Psoas muscle (tissue), 8 donors: ENCODE results near the gene MATR3. TPM values are rescaled to one million over a fixed set of nuclear protein-coding genes. Genes with fewer than 3 reads are reported as not detected.

Source experiments
- ATAC-seq, 4 donors: fragments of 200-7000 bp; cut with Tn5 transposase; one replicate each; pipeline ENCODE4 v1.9.1; 2020; ENCODE audit warnings: moderate library complexity in 3 of 4, mild to moderate bottlenecking in 2 of 4
- DNase-seq, 2 donors: peaks; one replicate each; pipeline ENCODE4 v3.0.0-alpha.2; 2020
- H3K27ac ChIP-seq: fragments of 200-600 bp; one replicate; pipeline ENCODE4 v1.8.0; 2022
- H3K27me3 ChIP-seq, 3 donors: fragments of 200-600 bp in 1 of 3; one replicate each; pipeline versions ENCODE4 v1.6.1 to v1.8.0; 2013 to 2022; ENCODE audit warnings: low read length in 2 of 3, mild to moderate bottlenecking in 2 of 3, moderate library complexity in 1 of 3; ENCODE audit not compliant: insufficient read depth in 3 of 3
- H3K36me3 ChIP-seq, 2 donors: fragments of 200-600 bp in 1 of 2; one replicate each; pipeline versions ENCODE4 v1.6.1 to v1.8.0; 2013 to 2022; ENCODE audit warnings: low read depth in 1 of 2, mild to moderate bottlenecking in 1 of 2, moderate library complexity in 1 of 2; ENCODE audit not compliant: insufficient read depth in 1 of 2
- H3K4me1 ChIP-seq: fragments of 200-600 bp; one replicate; pipeline ENCODE4 v1.8.0; 2022
- H3K4me3 ChIP-seq: fragments of 200-600 bp; one replicate; pipeline ENCODE4 v1.8.0; 2022; ENCODE audit warnings: mild to moderate bottlenecking
- H3K9me3 ChIP-seq: fragments of 200-600 bp; one replicate; pipeline ENCODE4 v1.8.0; 2022
- WGBS, 3 donors: extraction: QIAGEN DNeasy Blood & Tissue Kit; methylation state at CpG; one replicate each; pipeline versions ENCODE4 v1.1.6 to v1.1.7; 2013; 5-methylcytosine and 5-hydroxymethylcytosine counted together
- intact Hi-C, 2 donors: fragments of 100-400 bp; cut with DNase I; formaldehyde crosslinking; loops; one replicate each; pipeline versions ENCODE4 v1.11.0 to v1.14.2; 2022
- polyA plus RNA-seq, 3 donors: library from polyadenylated mRNA; stranded (reverse); fragments of 200-250 nt; gene quantifications; one replicate each; pipeline ENCODE4 v1.2.3, GENCODE V29; 2013
- total RNA-seq, 4 donors: library from RNA; stranded (reverse); fragmentation: NEBNext Ultra II Directional in 2 of 4; extraction: Animal tissue kit (Norgen Biotek cat#: 25700) in 2 of 4; gene quantifications; one replicate each; pipeline versions ENCODE4 v1.2.1 to v1.2.4, GENCODE V29; 2021 to 2023
- TF ChIP-seq, protein P1 (sequence below): fragments of 200-600 bp; IDR thresholded peaks from one replicate; pipeline ENCODE4 v1.8.0; 2022; ENCODE audit warnings: antibody characterized with exemption
- donor health status: healthy with polysubstance abuse.
- donor health status: DM: no; HTN: no; CAD: no; lungs with moderate emphysema.
- donor health status: Bipolar disorder and iron deficiency.
- donor health status: healthy.
- donor health status: DM: yes; HTN: yes; CAD: no.
- donor health status: DM: no; HTN: no; CAD: no.
- donor health status: DM: no; HTN: no; CAD: no.
- donor health status: DM: yes; HTN: yes; CAD: no.

MATR3 gene
- total and polyA plus RNA-seq, 7 donors: 92.4 to 153 (median 110) TPM

DNA sequence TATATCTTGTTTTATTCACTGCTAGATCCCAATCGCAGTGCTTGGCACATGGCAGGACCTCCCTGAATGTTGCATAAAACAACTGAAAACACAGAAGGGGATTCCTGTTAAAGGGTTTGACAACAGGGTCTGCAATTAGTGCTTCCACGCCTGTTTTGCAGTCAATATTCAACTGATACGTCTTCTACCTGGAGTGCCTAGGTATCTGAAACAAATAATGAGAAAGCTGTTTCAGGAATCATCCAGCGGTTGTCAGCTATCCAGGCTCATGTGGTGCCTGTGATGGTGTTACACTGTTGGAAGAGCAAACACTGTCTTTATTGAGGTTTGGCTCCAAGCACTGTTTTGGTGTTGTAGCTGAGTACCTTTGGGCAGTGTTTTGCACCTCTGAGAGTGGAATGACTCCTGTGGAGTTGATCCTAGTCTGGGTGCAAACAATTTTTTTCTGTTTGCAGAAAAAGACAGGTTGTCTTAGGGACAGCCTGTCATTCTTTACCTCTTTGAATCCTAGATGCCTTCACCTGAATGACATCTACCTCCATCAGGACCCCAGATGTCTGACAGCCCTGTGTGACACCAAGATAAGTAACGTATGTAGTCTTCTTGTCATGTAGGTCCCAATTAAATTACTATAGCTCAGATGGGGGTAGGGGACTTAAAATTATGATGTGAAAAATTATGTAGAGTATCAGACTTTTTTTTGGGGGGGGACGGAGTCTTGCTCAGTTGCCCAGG, 14.8 kb upstream of the MATR3 start:
- Histone ChIP-seq H3K4me1 (peaks cover 80% of the 10 kb centered on the region), H3K9me3 (no peaks in the 10 kb centered on the region), H3K27me3 (no peaks in the 10 kb centered on the region), H3K27ac (peak overlapping the region; percentile 21), H3K4me3 (peak overlapping the region; percentile 10), H3K36me3 (peaks cover 16 to 68% of the 10 kb centered on the region in 2 donors)
- TF ChIP-seq, protein P1, sequence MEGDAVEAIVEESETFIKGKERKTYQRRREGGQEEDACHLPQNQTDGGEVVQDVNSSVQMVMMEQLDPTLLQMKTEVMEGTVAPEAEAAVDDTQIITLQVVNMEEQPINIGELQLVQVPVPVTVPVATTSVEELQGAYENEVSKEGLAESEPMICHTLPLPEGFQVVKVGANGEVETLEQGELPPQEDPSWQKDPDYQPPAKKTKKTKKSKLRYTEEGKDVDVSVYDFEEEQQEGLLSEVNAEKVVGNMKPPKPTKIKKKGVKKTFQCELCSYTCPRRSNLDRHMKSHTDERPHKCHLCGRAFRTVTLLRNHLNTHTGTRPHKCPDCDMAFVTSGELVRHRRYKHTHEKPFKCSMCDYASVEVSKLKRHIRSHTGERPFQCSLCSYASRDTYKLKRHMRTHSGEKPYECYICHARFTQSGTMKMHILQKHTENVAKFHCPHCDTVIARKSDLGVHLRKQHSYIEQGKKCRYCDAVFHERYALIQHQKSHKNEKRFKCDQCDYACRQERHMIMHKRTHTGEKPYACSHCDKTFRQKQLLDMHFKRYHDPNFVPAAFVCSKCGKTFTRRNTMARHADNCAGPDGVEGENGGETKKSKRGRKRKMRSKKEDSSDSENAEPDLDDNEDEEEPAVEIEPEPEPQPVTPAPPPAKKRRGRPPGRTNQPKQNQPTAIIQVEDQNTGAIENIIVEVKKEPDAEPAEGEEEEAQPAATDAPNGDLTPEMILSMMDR: no peak
- 76 to 95% (median 83%) methylated on average over 6 of the region's 6 CpGs for WGBS, 3 donors
- ATAC-seq (no peak), DNase-seq (no peak)
- intact Hi-C loops: no loop called here

- TF ChIP-seq, protein P1: no peak
- no peak for DNase-seq
- ATAC-seq: peak in 2 of 4 donors; percentile 44 to 54
- intact Hi-C loops: no loop called here
- Histone ChIP-seq H3K36me3 (peaks cover 18 to 82% of the 10 kb centered on the region in 2 donors), H3K27ac (peak overlapping the region; percentile 51), H3K4me1 (peaks cover 61% of the 10 kb centered on the region), H3K27me3 (no peaks in the 10 kb centered on the region), H3K9me3 (no peaks in the 10 kb centered on the region), H3K4me3 (no peak overlapping the region)
Observed at GRCh38 chr5:139282197-139282557, 11.4 kb upstream of the MATR3 start.

- H3K27me3 ChIP-seq: no peaks in the 10 kb centered on the region
- peaks cover 20 to 75% of the 10 kb centered on the region in 2 donors for H3K36me3 ChIP-seq
- intact Hi-C loops: no loop called here
- TF ChIP-seq, protein P1: no peak
- DNase-seq (no peak), ATAC-seq (peak; percentile 42 to 79 (median 73))
- no peak overlapping the region for H3K4me3 ChIP-seq
- peak overlapping the region; percentile 51 for H3K27ac ChIP-seq
- H3K4me1 ChIP-seq: peaks cover 49% of the 10 kb centered on the region
- 59 to 71% (median 70%) methylated on average over 3 of the region's 3 CpGs for WGBS, 3 donors
- H3K9me3 ChIP-seq: no peaks in the 10 kb centered on the region
Observed at GRCh38 chr5:139283252-139284166, 10.0 kb upstream of the MATR3 start.

DNA sequence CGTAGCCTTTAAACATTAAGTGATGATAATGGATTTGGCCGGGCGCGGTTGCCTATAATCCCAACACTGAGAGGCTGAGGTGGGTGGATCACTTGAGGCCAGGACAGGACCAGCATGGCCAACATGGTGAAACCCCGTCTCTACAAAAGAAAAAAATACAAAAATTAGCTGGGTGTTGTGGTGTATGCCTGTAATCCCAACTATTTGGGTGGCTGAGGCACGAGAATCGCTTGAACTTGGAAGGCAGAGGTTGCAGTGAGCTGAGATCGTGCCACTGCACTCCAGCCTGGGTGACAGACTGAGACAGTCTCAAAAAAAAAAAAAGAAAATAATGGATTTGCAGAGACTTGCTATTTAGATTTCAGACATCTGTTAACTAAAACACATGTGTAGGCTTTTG, 9.2 kb upstream of the MATR3 start:
- DNase-seq: no peak
- Histone ChIP-seq H3K27ac (no peak overlapping the region), H3K9me3 (no peaks in the 10 kb centered on the region), H3K36me3 (peaks cover 17 to 67% of the 10 kb centered on the region in 2 donors), H3K27me3 (no peaks in the 10 kb centered on the region), H3K4me1 (peaks cover 44% of the 10 kb centered on the region), H3K4me3 (no peak overlapping the region)
- TF ChIP-seq, protein P1: no peak
- intact Hi-C loops: no loop called here
- ATAC-seq: no peak
- WGBS, 3 donors: 91 to 96% (median 95%) methylated on average over 8 of the region's 8 CpGs
